Smooth muscle cell (in vitro differentiated cells): ENCODE results near the gene NBPF20. TPM values are rescaled to one million over a fixed set of nuclear protein-coding genes. Genes with fewer than 3 reads are reported as not detected.
"Not testable (repeated sequence)": the region's sequence is repeated elsewhere in the genome, so short reads cannot be mapped to it uniquely, and the experiment has no call there.

Source experiments
- DNase-seq: peaks from one replicate; lab custom pipeline; 2025; ENCODE audit not compliant: unreplicated experiment; lab: John Stamatoyannopoulos, UW
- H2AFZ ChIP-seq: fragments of 200-600 bp; sonication (generic); 2 replicates; pipeline ENCODE4 v1.6.0; 2016; ENCODE audit warnings: antibody characterized with exemption, low read depth, mild to moderate bottlenecking
- H3F3A ChIP-seq: fragments of 200-600 bp; sonication (generic); 2 replicates; pipeline ENCODE4 v1.6.0; 2017; ENCODE audit warnings: antibody characterized with exemption, low read depth
- H3K27ac ChIP-seq: fragments of 200-600 bp; sonication (generic); 2 replicates; pipeline ENCODE4 v1.5.1; 2016; ENCODE audit warnings: low read depth, mild to moderate bottlenecking
- H3K27me3 ChIP-seq: fragments of 200-600 bp; sonication (generic); 2 replicates; pipeline ENCODE4 v1.6.1; 2016; ENCODE audit warnings: low read depth, mild to moderate bottlenecking
- H3K36me3 ChIP-seq: fragments of 200-600 bp; sonication (generic); 2 replicates; pipeline ENCODE4 v1.5.1; 2016; ENCODE audit warnings: low read depth
- H3K4me1 ChIP-seq: fragments of 200-600 bp; sonication (generic); 2 replicates; pipeline ENCODE4 v1.5.1; 2016; ENCODE audit warnings: low read depth
- H3K4me2 ChIP-seq: fragments of 200-600 bp; sonication (generic); 2 replicates; pipeline ENCODE4 v1.6.0; 2016; ENCODE audit warnings: mild to moderate bottlenecking
- H3K4me3 ChIP-seq: fragments of 200-600 bp; sonication (generic); 2 replicates; pipeline ENCODE4 v1.5.1; 2016; ENCODE audit warnings: mild to moderate bottlenecking
- H3K79me2 ChIP-seq: fragments of 200-600 bp; sonication (generic); 2 replicates; pipeline ENCODE4 v1.6.0; 2016; ENCODE audit warnings: low read depth, mild to moderate bottlenecking
- H3K9ac ChIP-seq: fragments of 200-600 bp; sonication (generic); 2 replicates; pipeline ENCODE4 v1.6.0; 2016; ENCODE audit warnings: low read depth
- H3K9me3 ChIP-seq: fragments of 200-600 bp; sonication (generic); replicated peaks from 2 replicates; pipeline ENCODE4 v1.5.1; 2016; ENCODE audit warnings: low read depth
- H4K20me1 ChIP-seq: fragments of 200-600 bp; sonication (generic); 2 replicates; pipeline ENCODE4 v1.6.0; 2016; ENCODE audit warnings: low read depth
- CTCF ChIP-seq: fragments of 200-600 bp; sonication (generic); IDR thresholded peaks from 2 replicates; pipeline ENCODE4 v1.5.1; 2017; ENCODE audit warnings: borderline replicate concordance, mild to moderate bottlenecking, antibody characterized with exemption; ENCODE audit not compliant: insufficient read depth, poor library complexity, severe bottlenecking
- WGBS: methylation state at CpG from one replicate; pipeline ENCODE4 v1.1.7; 2016; ENCODE audit warnings: low lambda C conversion rate; 5-methylcytosine and 5-hydroxymethylcytosine counted together
- polyA plus RNA-seq: library from polyadenylated mRNA; unstranded; fragments of >200 nt; fragmentation: Nextera tagmentation; extraction: Ambion mirVana; gene quantifications from 2 replicates; pipeline ENCODE4 v1.2.1, GENCODE V29; 2016
- total RNA-seq: library from RNA; depleted of rRNA; stranded (reverse); fragments of >200 nt; gene quantifications from 2 replicates; pipeline ENCODE4 v1.2.3, GENCODE V29; 2014

The NBPF20 gene
- total RNA-seq (2.6 and 3.3 TPM in 2 replicates), polyA plus RNA-seq (0.91 and 1.7 TPM in 2 replicates)

GRCh38 chr1:145425436-145426029 is at the start of gene NBPF20:
NBPF20 (minus strand) TSS chr1:145425603; CDS start chr1:145405272, 20,331 bp downstream.
- peak; percentile 27 for DNase-seq

GRCh38 chr1:145474837-145475368 is 49.5 kb upstream of the NBPF20 start:
- peak overlapping the region; percentile 50 for H3K4me3 ChIP-seq
- H3K79me2 ChIP-seq, H2AFZ ChIP-seq, H3K27me3 ChIP-seq, H3K27ac ChIP-seq, H3K4me1 ChIP-seq, H3K9ac ChIP-seq, H4K20me1 ChIP-seq, H3K36me3 ChIP-seq, DNase-seq, H3K9me3 ChIP-seq, H3F3A ChIP-seq: not testable (repeated sequence)
- WGBS = 16% methylated on average over 8 of the region's 8 CpGs
- H3K4me2 ChIP-seq = peak overlapping the region; percentile 88

More at GRCh38 chr1:145425436-145426029, at the start of gene NBPF20:
- Histone ChIP-seq H3K4me3 (peak within 1 kb of the TSS; percentile 91), H3K4me2 (peak within 1 kb of the TSS; percentile 97), H3K9ac (no peak within 1 kb of the TSS), H3K9me3 (no peaks in the 10 kb centered on the region), H3F3A (no peaks in the 10 kb centered on the region), H3K4me1 (peaks cover 3% of the 10 kb centered on the region), H4K20me1 (no peaks in the 10 kb centered on the region), H3K36me3 (no peaks in the 10 kb centered on the region), H3K27me3 (peaks cover 32% of the 10 kb centered on the region), H2AFZ (peak within 1 kb of the TSS; percentile 99), H3K27ac (no peak within 1 kb of the TSS), H3K79me2 (no peaks in the 10 kb centered on the region)
- WGBS = under 1% methylated on average over 49 of the region's 50 CpGs
- TF ChIP-seq CTCF = no peak

- not testable (repeated sequence) for H3K36me3 ChIP-seq, H3K79me2 ChIP-seq, H3K27ac ChIP-seq, H3K27me3 ChIP-seq, H4K20me1 ChIP-seq, H3K9me3 ChIP-seq, H3K4me3 ChIP-seq, H3K9ac ChIP-seq, H3K4me1 ChIP-seq, DNase-seq, H3K4me2 ChIP-seq, H2AFZ ChIP-seq, H3F3A ChIP-seq
- WGBS = 41% methylated on average over 2 of the region's 2 CpGs
Observed at GRCh38 chr1:145472731-145473130, 47.3 kb upstream of the NBPF20 start.

- H2AFZ ChIP-seq, H3K79me2 ChIP-seq, H3K27ac ChIP-seq, DNase-seq, H4K20me1 ChIP-seq, H3K9ac ChIP-seq, H3K36me3 ChIP-seq, H3K4me1 ChIP-seq, H3K4me3 ChIP-seq, H3K27me3 ChIP-seq, H3K9me3 ChIP-seq, H3F3A ChIP-seq, H3K4me2 ChIP-seq: not testable (repeated sequence)
- WGBS = 65% methylated on average over 6 of the region's 6 CpGs
Observed at GRCh38 chr1:145471365-145471764, 46.0 kb upstream of the NBPF20 start.

- Histone ChIP-seq H3K4me2 (peak overlapping the region; percentile 88), H3K27ac (peak overlapping the region; percentile 66), H3K4me3 (peak overlapping the region; percentile 56), H2AFZ (peak overlapping the region; percentile 12), H3K9ac (peak overlapping the region; percentile 93)
- DNase-seq, H3K4me1 ChIP-seq, H3F3A ChIP-seq, H4K20me1 ChIP-seq, H3K9me3 ChIP-seq, H3K36me3 ChIP-seq, H3K79me2 ChIP-seq, H3K27me3 ChIP-seq: not testable (repeated sequence)
- under 1% methylated on average over 18 of the region's 35 CpGs for WGBS
Observed at GRCh38 chr1:145465405-145466144, 40.2 kb upstream of the NBPF20 start.

GRCh38 chr1:145464708-145465336 is 39.4 kb upstream of the NBPF20 start:
- H3K4me2 ChIP-seq = peak overlapping the region; percentile 88
- not testable (repeated sequence) for H3K79me2 ChIP-seq, H3K36me3 ChIP-seq, H2AFZ ChIP-seq, H3K27me3 ChIP-seq, H3F3A ChIP-seq, H3K9ac ChIP-seq, H3K4me1 ChIP-seq, DNase-seq, H4K20me1 ChIP-seq, H3K9me3 ChIP-seq
- peak overlapping the region; percentile 66 for H3K27ac ChIP-seq
- peak overlapping the region; percentile 56 for H3K4me3 ChIP-seq
- 13% methylated on average over 7 of the region's 21 CpGs for WGBS

- 93% methylated on average over 2 of the region's 2 CpGs for WGBS
- H3K36me3 ChIP-seq, H2AFZ ChIP-seq, H3K4me1 ChIP-seq, H3K79me2 ChIP-seq, H3K27ac ChIP-seq, H3K4me2 ChIP-seq, H3K4me3 ChIP-seq, DNase-seq, H3K27me3 ChIP-seq, H3K9ac ChIP-seq, H4K20me1 ChIP-seq, H3F3A ChIP-seq, H3K9me3 ChIP-seq: not testable (repeated sequence)
Observed at GRCh38 chr1:145464017-145464416, 38.6 kb upstream of the NBPF20 start.
